ENCODE data around the gene ZNF662. TPM values are rescaled to one million over a fixed set of nuclear protein-coding genes. Genes with fewer than 3 reads are reported as not detected.
"Not testable (repeated sequence)": the region's sequence is repeated elsewhere in the genome, so short reads cannot be mapped to it uniquely, and the experiment has no call there.

ZNF662 gene
- 45.1 TPM for total RNA-seq

DNA sequence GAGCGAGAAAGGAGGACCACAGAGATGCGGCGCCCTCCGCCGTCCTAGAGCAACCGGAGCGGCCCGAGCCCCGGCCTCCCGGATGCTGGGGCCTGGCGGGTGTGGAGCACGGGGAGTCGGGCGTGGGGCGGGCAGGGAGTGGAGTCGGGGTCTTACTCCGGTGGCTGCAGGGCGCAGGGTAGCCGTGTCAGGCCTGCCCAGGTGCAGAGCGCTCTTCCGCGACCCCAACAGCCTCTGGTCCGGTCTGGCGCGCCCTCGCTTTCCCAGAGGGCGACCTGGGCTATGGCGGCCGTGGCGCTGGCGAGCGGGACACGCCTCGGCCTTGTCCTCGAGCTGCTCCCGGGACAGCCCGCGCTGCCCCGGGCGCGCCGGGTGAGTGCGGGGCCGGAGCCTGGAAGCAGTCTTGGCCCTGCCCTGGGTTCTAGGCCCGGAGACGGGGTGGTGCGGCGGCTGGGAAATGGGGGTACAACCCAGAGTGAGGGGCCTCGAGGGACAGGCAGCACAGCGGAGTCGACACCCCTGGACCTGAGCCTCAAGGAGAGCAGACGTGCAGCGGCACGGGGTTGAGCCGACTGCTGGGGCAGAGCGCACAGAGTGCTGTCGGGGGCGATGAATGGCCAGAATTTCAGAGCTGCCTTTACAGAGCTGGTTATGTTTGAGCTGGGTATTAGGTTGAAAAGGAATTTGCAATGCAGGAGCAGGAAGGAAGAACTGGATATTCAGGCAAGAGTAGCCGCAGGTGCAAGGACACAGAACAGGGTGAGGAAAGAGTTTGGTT is at the start of gene ZNF662:
ZNF662 (plus strand) TSS at position 73 of the 778 bp plus-strand sequence. CDS start 1,973 bp downstream, outside the sequence.
- peak; percentile 59 for DNase-seq (ENCODE audit: low spot score)

DNA sequence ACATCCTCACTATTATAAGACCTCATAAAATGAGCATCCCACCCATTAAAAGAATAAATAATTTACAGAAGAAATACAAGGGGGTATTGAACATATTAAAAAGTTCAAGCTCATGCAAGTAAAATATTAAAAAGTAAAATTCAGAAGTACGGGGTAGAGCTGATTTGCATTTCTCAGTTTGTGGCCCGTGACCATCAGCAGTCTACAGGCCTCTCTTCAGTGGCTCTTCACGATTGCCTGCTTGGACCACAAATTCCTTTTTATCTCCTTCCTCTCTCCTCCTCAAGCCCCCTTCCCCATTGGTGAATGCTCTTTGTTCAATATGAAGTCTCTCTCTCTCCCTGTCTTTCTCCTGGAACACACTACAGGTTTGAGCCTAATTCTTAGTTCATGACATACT is 49.4 kb upstream of the ZNF662 start:
- DNase-seq (ENCODE audit: low spot score): no peak

GRCh38 chr3:42864321-42864950 is 41.5 kb upstream of the ZNF662 start:
- no peak for DNase-seq (ENCODE audit: low spot score)

GRCh38 chr3:42865256-42865655 is 40.7 kb upstream of the ZNF662 start:
- DNase-seq (ENCODE audit: low spot score): no peak

DNA sequence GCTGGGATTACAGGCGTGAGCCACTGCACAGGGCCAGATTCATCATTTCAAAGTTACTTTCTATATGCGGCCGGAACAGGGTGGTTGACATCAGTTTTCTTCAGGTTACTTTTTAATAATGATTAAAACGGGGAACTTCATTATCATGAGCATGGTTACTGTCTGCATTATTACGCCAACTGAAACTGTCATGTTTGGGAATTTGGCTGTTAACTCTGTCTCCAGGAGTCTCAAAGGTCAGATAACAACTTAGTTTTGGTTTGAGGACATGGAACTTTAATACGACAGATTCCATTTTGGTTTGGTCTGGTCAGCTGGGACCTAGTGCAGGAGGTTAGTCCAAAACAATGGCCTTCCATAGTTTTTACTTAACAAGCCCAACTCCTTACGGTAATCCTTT is 38.8 kb upstream of the ZNF662 start:
- no peak for DNase-seq (ENCODE audit: low spot score)

GRCh38 chr3:42868841-42869240 is 37.1 kb upstream of the ZNF662 start:
- no peak for DNase-seq (ENCODE audit: low spot score)

DNA sequence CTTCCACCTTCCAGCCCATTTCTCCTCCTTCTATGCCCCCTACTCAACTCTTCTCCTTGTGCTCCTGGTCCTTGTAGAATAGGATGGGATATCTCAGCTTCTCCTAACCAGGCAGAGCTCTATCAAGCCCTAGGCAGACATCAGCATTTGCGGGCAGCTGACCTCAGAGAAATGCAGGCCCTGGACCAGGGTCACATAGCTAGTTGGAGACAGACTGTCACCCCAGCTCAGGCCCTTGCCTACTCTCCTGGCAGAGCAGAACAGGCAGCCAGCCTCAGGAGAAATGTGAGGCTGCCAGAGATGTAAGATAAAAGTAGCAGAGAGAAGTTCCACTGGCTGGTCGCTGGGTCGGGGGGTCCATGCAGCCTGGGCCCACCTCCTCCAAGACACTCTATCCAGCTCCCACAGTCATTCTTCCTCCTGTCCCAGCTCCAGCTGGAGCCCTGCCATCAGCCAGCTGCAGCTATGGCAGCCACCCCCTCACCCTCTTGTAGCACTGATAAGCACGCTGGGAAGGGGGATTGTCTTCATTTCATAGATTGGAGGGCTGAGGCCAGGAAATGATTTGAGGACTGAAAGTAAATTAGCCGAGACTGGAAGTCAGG is 34.2 kb upstream of the ZNF662 start:
- no peak for DNase-seq (ENCODE audit: low spot score)

DNA sequence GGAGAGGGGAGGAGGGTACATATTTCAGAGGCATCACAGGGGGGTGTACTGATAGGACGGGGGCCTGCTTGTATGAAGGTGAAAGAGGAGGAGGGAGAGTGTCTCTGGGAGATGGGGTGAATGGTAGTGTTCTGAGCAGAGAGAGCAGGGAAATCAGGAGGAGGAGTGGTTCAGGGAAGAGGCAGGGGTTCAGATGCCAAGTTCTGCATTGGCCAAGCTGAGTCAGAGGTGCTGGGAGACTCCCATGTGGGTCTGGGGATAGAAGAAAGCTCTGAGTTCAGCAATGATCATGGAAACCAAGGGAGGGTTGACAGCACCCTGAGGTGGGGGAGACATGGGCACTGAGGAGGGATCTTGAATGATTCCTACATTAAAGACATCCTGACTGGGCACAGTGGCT is 33.2 kb upstream of the ZNF662 start:
- DNase-seq (ENCODE audit: low spot score): no peak

GRCh38 chr3:42873221-42873982 is 32.5 kb upstream of the ZNF662 start:
- DNase-seq (ENCODE audit: low spot score): no peak

- DNase-seq (ENCODE audit: low spot score): no peak
Measured at GRCh38 chr3:42874749-42875148, 31.2 kb upstream of the ZNF662 start.

DNA sequence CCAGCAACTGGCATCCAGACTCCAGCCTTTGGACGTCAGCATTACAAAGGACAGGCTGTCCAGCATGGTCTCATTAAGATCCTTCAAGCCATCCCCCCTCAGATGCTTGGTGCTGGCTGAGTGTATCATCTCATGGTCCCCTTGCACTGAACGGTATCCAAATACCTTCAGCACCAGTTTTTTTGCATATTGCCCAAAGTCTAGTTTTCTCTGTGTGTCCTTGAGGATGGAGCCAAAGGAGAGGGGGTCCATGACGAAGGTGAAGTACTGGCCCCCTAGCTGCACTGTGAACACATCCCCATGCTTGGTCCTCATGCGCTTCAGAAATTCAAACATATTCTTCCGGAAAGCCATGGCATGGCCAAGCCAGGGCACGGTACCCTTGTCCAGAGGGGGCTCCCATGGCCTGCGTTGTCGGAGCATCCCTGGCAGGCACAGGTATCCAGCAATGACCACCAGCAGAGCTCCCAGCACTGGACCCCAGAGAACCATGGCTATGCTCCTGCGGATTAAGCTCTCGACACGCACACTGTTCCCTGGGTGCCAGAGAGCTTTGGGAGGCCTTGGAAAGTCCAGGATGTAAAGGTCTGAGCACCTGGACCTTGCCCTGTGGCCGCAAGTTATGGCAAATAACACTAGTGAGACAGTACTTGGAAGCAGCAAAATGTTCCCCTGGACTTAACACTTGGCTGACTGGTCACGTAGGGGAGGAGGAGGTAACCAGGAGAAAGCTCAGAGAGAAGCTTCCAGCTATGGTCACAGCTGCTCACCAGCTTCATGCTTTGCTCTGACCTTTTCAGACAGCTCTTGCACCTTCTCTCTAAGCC is 30.4 kb upstream of the ZNF662 start, which contains the start of gene CYP8B1:
CYP8B1 (minus strand) TSS at position 555 of the 827 bp plus-strand sequence; CDS start at position 492, 63 bp downstream.
- DNase-seq (ENCODE audit: low spot score): no peak

GRCh38 chr3:42876401-42876800 is 29.5 kb upstream of the ZNF662 start:
- DNase-seq (ENCODE audit: low spot score): no peak

- no peak for DNase-seq (ENCODE audit: low spot score)
Measured at GRCh38 chr3:42876940-42877720, 28.8 kb upstream of the ZNF662 start.

DNA sequence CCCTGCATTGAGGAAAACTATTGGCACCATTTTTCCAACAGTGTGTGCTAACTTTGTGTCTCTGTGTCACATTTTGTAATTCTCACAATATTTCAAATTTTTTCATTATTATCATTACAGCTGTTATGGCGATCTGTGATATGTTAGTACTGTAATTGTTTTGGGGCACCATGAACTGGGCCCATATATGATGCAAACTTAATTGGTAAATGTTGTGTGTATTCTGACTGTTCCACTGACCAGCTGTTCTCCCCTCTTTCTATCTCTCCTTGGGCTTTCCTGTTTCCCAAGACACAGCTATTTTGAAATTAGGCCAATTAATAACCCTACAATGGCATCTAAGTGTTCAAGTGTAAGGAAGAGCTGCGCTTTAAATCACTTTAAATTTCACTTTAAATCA is 28.1 kb upstream of the ZNF662 start:
- no peak for DNase-seq (ENCODE audit: low spot score)

DNA sequence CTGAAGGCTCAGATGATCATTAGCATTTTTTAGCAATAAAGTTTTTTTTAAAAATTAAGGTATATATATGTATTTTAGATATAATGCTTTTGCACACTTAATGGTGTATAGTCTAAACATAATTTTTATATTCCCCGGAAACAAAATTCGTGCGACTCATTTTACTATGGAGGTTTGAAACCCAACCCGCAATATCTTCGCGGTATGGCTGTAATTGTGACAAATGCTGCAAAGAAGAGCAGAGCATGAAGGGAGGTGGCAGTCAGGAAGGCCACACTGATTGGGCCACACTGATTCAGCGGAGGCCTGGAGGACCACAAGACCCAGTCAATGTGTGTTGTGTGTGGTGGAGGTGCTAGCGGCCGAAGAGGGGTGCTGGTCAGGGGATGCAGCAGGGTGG is 25.8 kb upstream of the ZNF662 start:
- DNase-seq (ENCODE audit: low spot score): no peak

GRCh38 chr3:42880601-42881451 is 25.1 kb upstream of the ZNF662 start:
- DNase-seq (ENCODE audit: low spot score): peak; percentile 89

GRCh38 chr3:42883251-42883930 is 22.6 kb upstream of the ZNF662 start:
- not testable (repeated sequence) for DNase-seq (ENCODE audit: low spot score)

- no peak for DNase-seq (ENCODE audit: low spot score)
Measured at GRCh38 chr3:42884324-42884723, 21.6 kb upstream of the ZNF662 start.

GRCh38 chr3:42886294-42886822 is 19.6 kb upstream of the ZNF662 start:
- no peak for DNase-seq (ENCODE audit: low spot score)

All from ureter (tissue), 1 donor.